Endothelial cell of umbilical vein (primary cell): ENCODE results near the gene KLHDC1. TPM values are rescaled to one million over a fixed set of nuclear protein-coding genes. Genes with fewer than 3 reads are reported as not detected.

ENCODE experiments used
- BruUV-seq: library from RNA; stranded (reverse); fragments of 400-500 nt; replicated peaks from 2 replicates; lab custom pipeline; 2021; lab: Mats Ljungman, UMichigan
- CTCF ChIA-PET: fragments of 300-600, 350-600 bp; sonication (Branson Sonifier 250); formaldehyde crosslinking; loops from one replicate; lab custom pipeline; 2021; ENCODE audit warnings: antibody characterized with exemption, inconsistent platforms; lab: Charles Lee
- POLR2A ChIA-PET: fragments of 300-600, 350-600 bp; sonication (Branson Sonifier 250); formaldehyde crosslinking; loops from one replicate; lab custom pipeline; 2021; ENCODE audit warnings: antibody characterized with exemption, inconsistent platforms; lab: Charles Lee
- DNase-seq: peaks from one replicate; pipeline ENCODE4 v3.0.0-alpha.2; 2011; ENCODE audit warnings: low read depth, low spot score
- FAIRE-seq: peaks from 2 replicates; lab custom pipeline; 2011; peaks lifted over from hg19 to GRCh38; lab: Jason Lieb, UNC
- H2AFZ ChIP-seq: 2 replicates; pipeline ENCODE4 v1.6.0; 2012; ENCODE audit warnings: low read depth, low read length, control low read depth, inconsistent platforms
- H3K27ac ChIP-seq: 2 replicates; pipeline ENCODE4 v1.5.1; 2011; ENCODE audit warnings: low read depth, mild to moderate bottlenecking, control low read depth, low read length, moderate library complexity; ENCODE audit not compliant: insufficient read depth
- H3K27me3 ChIP-seq, 2 experiments: 2 replicates each; pipeline versions ENCODE4 v1.6.0 to v1.6.1; 2011; ENCODE audit warnings: low read length in 2 of 2, mixed read lengths in 1 of 2; ENCODE audit not compliant: control insufficient read depth in 2 of 2, insufficient read depth in 2 of 2
- H3K36me3 ChIP-seq, 2 experiments: 2 replicates in 1 of 2; 3 replicates in 1 of 2; pipeline ENCODE4 v1.5.1; 2011; ENCODE audit warnings: low read length in 2 of 2, mild to moderate bottlenecking in 1 of 2, moderate library complexity in 1 of 2; ENCODE audit not compliant: control insufficient read depth in 2 of 2, insufficient read depth in 2 of 2; ENCODE audit errors: extremely low read depth in 1 of 2
- H3K4me1 ChIP-seq: 3 replicates; pipeline ENCODE4 v1.5.1; 2011; ENCODE audit warnings: mild to moderate bottlenecking, low read length; ENCODE audit not compliant: control insufficient read depth, insufficient read depth; ENCODE audit errors: extremely low read depth
- H3K4me2 ChIP-seq: 2 replicates; pipeline ENCODE4 v1.6.1; 2011; ENCODE audit warnings: low read length, control low read depth, mixed read lengths; ENCODE audit not compliant: insufficient read depth
- H3K4me3 ChIP-seq, 3 experiments: fragments of 200-600 bp in 1 of 3; sonication (generic), shearing (Covaris generic) in 1 of 3; replicated peaks in 1 of 3; 2 replicates each; pipeline ENCODE4 v1.5.1; 2011 to 2016; ENCODE audit warnings: control low read depth in 3 of 3, low read length in 3 of 3, mild to moderate bottlenecking in 2 of 3, inconsistent platforms in 1 of 3, low read depth in 1 of 3, moderate library complexity in 1 of 3; ENCODE audit not compliant: insufficient read depth in 1 of 3
- H3K79me2 ChIP-seq: 2 replicates; pipeline ENCODE4 v1.6.0; 2012; ENCODE audit warnings: low read length, inconsistent platforms; ENCODE audit not compliant: control insufficient read depth, insufficient read depth
- H3K9ac ChIP-seq: replicated peaks from 2 replicates; pipeline ENCODE3; 2011; ENCODE audit warnings: low read length, control low read depth; ENCODE audit not compliant: insufficient read depth; ENCODE audit errors: extremely low read depth
- H3K9me1 ChIP-seq: replicated peaks from 3 replicates; pipeline ENCODE4 v1.6.0; 2011; ENCODE audit warnings: mild to moderate bottlenecking, low read length; ENCODE audit not compliant: control insufficient read depth, insufficient read depth; ENCODE audit errors: extremely low read depth
- H3K9me3 ChIP-seq: replicated peaks from 2 replicates; pipeline ENCODE4 v1.5.1; 2012; ENCODE audit warnings: low read length, inconsistent platforms; ENCODE audit not compliant: control insufficient read depth, insufficient read depth
- H4K20me1 ChIP-seq: replicated peaks from 2 replicates; pipeline ENCODE3; 2011; ENCODE audit warnings: mild to moderate bottlenecking, low read length; ENCODE audit not compliant: control insufficient read depth, insufficient read depth; ENCODE audit errors: extremely low read depth
- EZH2 ChIP-seq: IDR thresholded peaks from 2 replicates; pipeline ENCODE4 v1.6.1; 2012; ENCODE audit warnings: borderline replicate concordance, low read depth, mild to moderate bottlenecking, moderate library complexity, low read length, inconsistent platforms; ENCODE audit not compliant: severe bottlenecking
- FOS ChIP-seq: IDR thresholded peaks from 2 replicates; pipeline ENCODE4 v1.6.1; 2011; ENCODE audit warnings: mild to moderate bottlenecking, low read length, moderate library complexity, borderline replicate concordance; ENCODE audit not compliant: insufficient read depth
- GATA2 ChIP-seq: IDR thresholded peaks from 2 replicates; pipeline ENCODE4 v1.7.0; 2011; ENCODE audit warnings: low read depth, mild to moderate bottlenecking, moderate library complexity, mixed read lengths, low read length; ENCODE audit not compliant: insufficient read length, insufficient read depth
- JUN ChIP-seq: IDR thresholded peaks from 2 replicates; pipeline ENCODE4 v1.6.1; 2011; ENCODE audit warnings: borderline replicate concordance, low read depth; ENCODE audit not compliant: insufficient read length, insufficient read depth
- MYC ChIP-seq: IDR thresholded peaks from one replicate; pipeline ENCODE4 v1.6.1; 2011; ENCODE audit warnings: mild to moderate bottlenecking, low read depth, low read length
- POLR2A ChIP-seq: IDR thresholded peaks from 2 replicates; pipeline ENCODE4 v1.6.1; 2012; ENCODE audit warnings: low read depth, mild to moderate bottlenecking, control low read depth, low read length
- POLR2AphosphoS5 ChIP-seq: IDR thresholded peaks from 2 replicates; pipeline ENCODE4 v1.6.1; 2012; ENCODE audit warnings: low read depth, mild to moderate bottlenecking, control low read depth, low read length, moderate library complexity; ENCODE audit not compliant: insufficient read depth
- dilution Hi-C: fragments of 300-500 bp; cut with MboI; formaldehyde crosslinking; loops from one replicate; pipeline ENCODE4 v1.15.0; 2019; ENCODE audit warnings: low sequenced_read_pairs; ENCODE audit not compliant: extremely low pct_ligation_motif_present
- intact Hi-C: fragments of 100-400 bp; cut with micrococcal nuclease; formaldehyde crosslinking; loops from one replicate; pipeline ENCODE4 v1.10.0; 2022
- polyA plus RNA-seq, 4 experiments: library from polyadenylated mRNA; depleted of rRNA in 3 of 4; stranded (reverse) in 3 of 4; unstranded in 1 of 4; fragments of >200 nt; gene quantifications; 2 replicates each; pipeline versions ENCODE4 v1.2.1 to v1.2.3, GENCODE V29; 2011 to 2012; ENCODE audit warnings: missing spikeins in 1 of 4
- total RNA-seq: library from RNA; stranded (reverse); gene quantifications from 2 replicates; pipeline ENCODE4 v1.2.3, GENCODE V29; 2021
- TF ChIP-seq, protein P1 (sequence below), 2 donors: IDR thresholded peaks; 1 replicate in 1 of 2; 2 replicates in 1 of 2; pipeline ENCODE4 v1.5.1; 2011; ENCODE audit warnings: low read length in 2 of 2, mild to moderate bottlenecking in 2 of 2, moderate library complexity in 2 of 2, control low read depth in 1 of 2, inconsistent platforms in 1 of 2, low read depth in 1 of 2; ENCODE audit not compliant: insufficient read depth in 1 of 2; ENCODE audit errors: extremely low read depth in 1 of 2
- TF ChIP-seq, protein P2 (sequence below): IDR thresholded peaks from 2 replicates; pipeline ENCODE4 v1.6.1; 2011; ENCODE audit not compliant: insufficient read depth, insufficient read length

The KLHDC1 gene
- total and polyA plus RNA-seq, 2 donors (not counting 3 experiments of a cell fraction or from before 2014, with no cell fraction given) = 0.77 to 1.2 TPM

DNA sequence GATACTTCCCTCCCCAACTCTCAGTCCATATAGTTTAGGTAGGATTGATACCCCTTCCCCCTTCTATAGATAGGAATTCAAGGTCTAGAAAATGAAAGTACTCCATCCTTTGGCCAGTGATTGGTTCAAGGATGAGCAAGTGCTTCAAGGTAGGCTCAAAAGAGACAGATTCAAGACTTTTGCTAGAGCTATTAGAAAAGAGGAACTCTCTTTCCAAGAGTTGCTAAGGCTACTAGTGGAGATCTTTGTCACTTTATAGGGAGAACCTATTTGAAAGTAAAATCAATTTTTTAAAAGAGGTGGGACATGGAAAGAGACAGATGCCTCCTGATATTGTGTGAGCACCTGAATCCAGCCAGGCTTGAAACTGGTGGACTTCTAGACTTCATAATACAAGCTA, 22.4 kb upstream of the KLHDC1 start:
- TF ChIP-seq EZH2 = no peak
- TF ChIP-seq MYC = no peak
- TF ChIP-seq, protein P1, sequence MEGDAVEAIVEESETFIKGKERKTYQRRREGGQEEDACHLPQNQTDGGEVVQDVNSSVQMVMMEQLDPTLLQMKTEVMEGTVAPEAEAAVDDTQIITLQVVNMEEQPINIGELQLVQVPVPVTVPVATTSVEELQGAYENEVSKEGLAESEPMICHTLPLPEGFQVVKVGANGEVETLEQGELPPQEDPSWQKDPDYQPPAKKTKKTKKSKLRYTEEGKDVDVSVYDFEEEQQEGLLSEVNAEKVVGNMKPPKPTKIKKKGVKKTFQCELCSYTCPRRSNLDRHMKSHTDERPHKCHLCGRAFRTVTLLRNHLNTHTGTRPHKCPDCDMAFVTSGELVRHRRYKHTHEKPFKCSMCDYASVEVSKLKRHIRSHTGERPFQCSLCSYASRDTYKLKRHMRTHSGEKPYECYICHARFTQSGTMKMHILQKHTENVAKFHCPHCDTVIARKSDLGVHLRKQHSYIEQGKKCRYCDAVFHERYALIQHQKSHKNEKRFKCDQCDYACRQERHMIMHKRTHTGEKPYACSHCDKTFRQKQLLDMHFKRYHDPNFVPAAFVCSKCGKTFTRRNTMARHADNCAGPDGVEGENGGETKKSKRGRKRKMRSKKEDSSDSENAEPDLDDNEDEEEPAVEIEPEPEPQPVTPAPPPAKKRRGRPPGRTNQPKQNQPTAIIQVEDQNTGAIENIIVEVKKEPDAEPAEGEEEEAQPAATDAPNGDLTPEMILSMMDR (IDR thresholded peaks at IDR 0.05; ENCODE audit: extremely low read depth in 1 of 2, insufficient read depth in 1 of 2, low read depth in 1 of 2, low read length in 2 of 2) = no peak
- TF ChIP-seq, protein P2, sequence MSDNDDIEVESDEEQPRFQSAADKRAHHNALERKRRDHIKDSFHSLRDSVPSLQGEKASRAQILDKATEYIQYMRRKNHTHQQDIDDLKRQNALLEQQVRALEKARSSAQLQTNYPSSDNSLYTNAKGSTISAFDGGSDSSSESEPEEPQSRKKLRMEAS = no peak
- no peak for TF ChIP-seq POLR2AphosphoS5
- no peak for TF ChIP-seq JUN
- TF ChIP-seq FOS = no peak
- no peak for TF ChIP-seq GATA2
- no peak for TF ChIP-seq POLR2A
- Histone ChIP-seq H3K36me3 (peaks cover 0 to 4% of the 10 kb centered on the region in 2 experiments), H3K9ac (no peak overlapping the region), H3K9me1 (no peaks in the 10 kb centered on the region), H3K4me1 (no peaks in the 10 kb centered on the region), H3K9me3 (no peaks in the 10 kb centered on the region), H3K79me2 (no peaks in the 10 kb centered on the region), H3K27ac (no peak overlapping the region), H4K20me1 (no peaks in the 10 kb centered on the region), H3K27me3 (no peaks in the 10 kb centered on the region), H3K4me3 (no peak overlapping the region), H3K4me2 (no peak overlapping the region), H2AFZ (no peak overlapping the region)
- ChIA-PET POLR2A (no interaction called here), CTCF (interaction anchor here (0.6 to 1.1 kb wide), 3 partner anchors 12 to 699 kb away, joined by 3 to 4 read pairs (median 4); no protein-coding TSS in a partner anchor)
- intact Hi-C loops = no loop called here
- no peak for FAIRE-seq
- dilution Hi-C loops = no loop called here
- no TSS peak for BruUV-seq
- no peak for DNase-seq
